Regular cardiac myocyte (primary cell): ENCODE results near the gene CDH26. TPM values are rescaled to one million over a fixed set of nuclear protein-coding genes. Genes with fewer than 3 reads are reported as not detected.

Experiments used
- total RNA-seq: library from RNA; depleted of rRNA; stranded (reverse); fragments of >200 nt; gene quantifications from 2 replicates; pipeline ENCODE4 v1.2.3, GENCODE V29; 2014

Gene CDH26
- under 0.01 and 0.28 TPM in 2 replicates for total RNA-seq

DNA sequence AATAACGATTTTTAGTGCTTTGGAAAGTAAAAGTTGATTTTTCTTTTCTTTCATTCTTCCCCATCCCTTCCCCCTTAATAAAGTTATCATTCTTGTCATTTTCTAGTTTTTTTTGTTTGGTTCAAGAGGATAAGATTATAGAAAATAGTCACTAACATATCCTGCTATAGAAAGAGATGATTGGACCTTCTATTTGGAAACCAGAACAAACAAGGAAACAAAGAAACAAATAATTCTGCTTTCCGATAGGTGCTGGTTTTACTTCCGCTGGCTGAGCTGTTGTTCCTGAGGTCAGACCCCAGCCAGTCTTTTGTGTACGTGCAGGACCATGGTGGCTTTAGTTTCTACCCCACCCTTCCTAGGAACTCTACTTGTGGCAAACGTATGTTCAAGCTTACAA, at the start of gene CDH26:
CDH26 (plus strand) TSS at position 301 of the 400 bp plus-strand sequence. CDS start 304 bp downstream, outside the sequence.

DNA sequence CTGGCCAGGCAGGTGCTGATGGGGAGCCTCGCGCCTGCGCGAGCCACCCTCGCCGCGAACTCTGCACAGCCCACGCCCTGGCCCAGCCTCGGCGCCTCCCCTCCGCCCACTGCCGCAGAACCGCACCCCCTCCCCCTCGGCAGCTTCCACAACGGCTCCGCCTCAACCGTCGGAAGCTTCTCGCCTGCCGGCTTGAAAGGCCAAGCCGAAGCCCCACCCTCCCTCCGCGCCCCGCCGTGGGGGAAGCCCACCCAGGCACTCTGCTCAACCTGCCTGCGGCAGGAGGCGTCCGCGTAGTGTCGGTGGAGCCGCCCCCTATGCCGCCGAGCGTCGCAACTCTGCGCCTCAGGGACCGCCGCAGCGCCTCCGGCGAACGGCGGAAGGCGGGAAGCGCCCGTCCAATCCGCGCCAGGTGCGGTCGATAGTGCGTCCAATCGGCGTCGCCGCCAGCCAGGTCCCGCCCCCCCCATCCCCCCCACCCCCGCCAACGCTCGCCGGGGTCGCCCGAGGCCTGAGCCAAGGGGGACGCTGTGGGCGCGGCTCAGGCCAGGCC, 24.9 kb upstream of the CDH26 start, which contains the start of gene SYCP2:
SYCP2 (minus strand) TSS at position 342 of the 553 bp plus-strand sequence. CDS start 11,224 bp downstream, outside the sequence.

DNA sequence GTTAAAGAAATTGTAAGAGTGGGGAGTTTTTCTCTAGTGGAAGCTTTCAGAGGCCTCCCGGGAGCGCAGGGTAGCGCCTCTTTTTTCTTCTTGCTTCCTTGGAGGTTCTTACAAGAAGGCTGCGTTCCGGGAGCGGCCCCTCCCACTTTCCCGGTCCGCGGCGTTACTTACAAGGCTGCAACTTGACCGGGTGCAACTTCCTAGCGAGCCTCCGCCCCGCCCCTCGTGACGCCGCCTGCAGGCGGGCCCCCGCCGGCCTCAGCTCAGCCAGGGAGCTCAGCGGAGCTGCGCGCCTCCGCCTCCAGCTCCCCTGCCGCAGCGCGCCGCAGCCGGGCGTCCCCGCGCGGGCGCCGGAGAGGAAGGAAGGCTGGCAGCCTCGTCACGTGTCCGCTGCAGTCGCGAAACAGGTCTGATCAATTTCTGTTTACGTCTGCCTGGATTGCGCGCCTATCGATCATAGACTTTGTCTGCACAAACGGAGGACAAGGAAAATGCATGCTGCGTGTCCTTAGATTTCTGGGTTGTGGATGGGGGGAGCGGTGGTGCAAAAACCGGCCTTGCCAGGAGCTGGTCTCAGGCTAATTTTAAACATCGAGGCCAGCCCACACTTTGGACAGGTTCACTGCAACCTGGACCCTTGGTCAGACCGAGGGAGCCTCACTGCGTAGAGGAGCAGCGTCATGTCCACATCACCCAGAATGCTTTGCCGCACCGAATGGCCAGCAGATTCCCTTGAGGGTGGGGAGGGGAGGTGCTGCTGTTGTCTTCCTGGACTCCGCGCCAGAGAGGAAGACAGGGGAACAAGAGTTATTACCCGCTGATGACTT, 17.9 kb upstream of the CDH26 start, which contains the start of the genes FAM217B and PPP1R3D:
FAM217B (plus strand) TSS at position 261 of the 827 bp plus-strand sequence. CDS start 3,555 bp downstream, outside the sequence.
PPP1R3D (minus strand) TSS at position 177 of the 827 bp plus-strand sequence. CDS start 374 bp downstream, outside the sequence.

Other genes starting within 250 kb of the CDH26 start
- 0.77 and 1.1 TPM in 2 replicates for gene SYCP2, start 24.8 kb upstream of the CDH26 start, total RNA-seq
- 5.4 and 6.3 TPM in 2 replicates for gene PPP1R3D, start 18.1 kb upstream of the CDH26 start, total RNA-seq
- gene FAM217B, start 18.0 kb upstream of the CDH26 start, total RNA-seq = 2.3 and 4.6 TPM in 2 replicates